Measurements from ENCODE around the gene FMNL2.

DNA sequence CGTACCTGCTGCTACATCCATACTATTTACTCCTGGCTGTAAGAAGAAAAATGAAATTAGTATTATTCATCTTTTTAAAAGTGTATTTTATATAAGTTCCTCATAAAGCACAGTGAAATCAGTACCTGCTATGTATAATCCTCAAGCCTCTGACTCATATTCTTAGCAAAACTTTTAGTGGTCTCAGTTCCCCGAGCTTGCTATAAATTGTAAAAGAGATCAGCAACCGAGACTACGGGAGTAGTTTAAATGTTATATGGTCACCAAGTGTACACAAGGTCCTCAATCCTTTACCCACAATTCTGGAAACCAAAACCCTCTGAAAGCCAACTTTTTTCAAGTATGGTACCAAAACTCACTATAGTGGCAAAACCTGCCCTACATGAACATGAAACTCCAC lies 358.1 kb downstream of the FMNL2 start:
- TF ChIP-seq, protein P1, sequence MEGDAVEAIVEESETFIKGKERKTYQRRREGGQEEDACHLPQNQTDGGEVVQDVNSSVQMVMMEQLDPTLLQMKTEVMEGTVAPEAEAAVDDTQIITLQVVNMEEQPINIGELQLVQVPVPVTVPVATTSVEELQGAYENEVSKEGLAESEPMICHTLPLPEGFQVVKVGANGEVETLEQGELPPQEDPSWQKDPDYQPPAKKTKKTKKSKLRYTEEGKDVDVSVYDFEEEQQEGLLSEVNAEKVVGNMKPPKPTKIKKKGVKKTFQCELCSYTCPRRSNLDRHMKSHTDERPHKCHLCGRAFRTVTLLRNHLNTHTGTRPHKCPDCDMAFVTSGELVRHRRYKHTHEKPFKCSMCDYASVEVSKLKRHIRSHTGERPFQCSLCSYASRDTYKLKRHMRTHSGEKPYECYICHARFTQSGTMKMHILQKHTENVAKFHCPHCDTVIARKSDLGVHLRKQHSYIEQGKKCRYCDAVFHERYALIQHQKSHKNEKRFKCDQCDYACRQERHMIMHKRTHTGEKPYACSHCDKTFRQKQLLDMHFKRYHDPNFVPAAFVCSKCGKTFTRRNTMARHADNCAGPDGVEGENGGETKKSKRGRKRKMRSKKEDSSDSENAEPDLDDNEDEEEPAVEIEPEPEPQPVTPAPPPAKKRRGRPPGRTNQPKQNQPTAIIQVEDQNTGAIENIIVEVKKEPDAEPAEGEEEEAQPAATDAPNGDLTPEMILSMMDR (IDR thresholded peaks at IDR 0.05): no peak
- TF ChIP-seq EP300 (IDR thresholded peaks at IDR 0.05): no peak
- no peak for TF ChIP-seq POLR2A (IDR thresholded peaks at IDR 0.05)
- no peak for TF ChIP-seq POLR2AphosphoS5 (IDR thresholded peaks at IDR 0.05)
